Colonic mucosa (tissue), 4 donors: ENCODE measurements around the gene VPS26B. TPM values are rescaled to one million over a fixed set of nuclear protein-coding genes. Genes with fewer than 3 reads are reported as not detected.

Source experiments
- DNase-seq: peaks from one replicate; pipeline ENCODE4 v3.0.0-alpha.2; 2020
- H3K27ac ChIP-seq: fragments of 200-600 bp; one replicate; pipeline ENCODE4 v1.8.0; 2021
- H3K27me3 ChIP-seq: fragments of 200-600 bp; one replicate; pipeline ENCODE4 v1.8.0; 2021
- H3K36me3 ChIP-seq: fragments of 200-600 bp; one replicate; pipeline ENCODE4 v1.8.0; 2021
- H3K4me1 ChIP-seq: fragments of 200-600 bp; one replicate; pipeline ENCODE4 v1.8.0; 2021; ENCODE audit warnings: mild to moderate bottlenecking
- H3K4me3 ChIP-seq: fragments of 200-600 bp; one replicate; pipeline ENCODE4 v1.8.0; 2021
- H3K9ac ChIP-seq, 2 donors: one replicate each; pipeline ENCODE4 v1.7.0; 2013; ENCODE audit warnings: control low read depth in 2 of 2, low read depth in 2 of 2, low read length in 2 of 2
- H3K9me3 ChIP-seq: fragments of 200-600 bp; one replicate; pipeline ENCODE4 v1.8.0; 2021
- intact Hi-C: fragments of 100-400 bp; cut with DNase I; formaldehyde crosslinking; loops from one replicate; pipeline ENCODE4 v1.14.1; 2022
- total RNA-seq, 2 donors: library from RNA; stranded (reverse); fragmentation: NEBNext Ultra II Directional in 1 of 2; extraction: Animal tissue kit (Norgen Biotek cat#: 25700) in 1 of 2; gene quantifications; one replicate each; pipeline ENCODE4 v1.2.1, GENCODE V29; 2021
- TF ChIP-seq, protein P1 (sequence below): fragments of 200-600 bp; IDR thresholded peaks from one replicate; pipeline ENCODE4 v1.8.0; 2022; ENCODE audit warnings: antibody characterized with exemption, mild to moderate bottlenecking
- donor health status: healthy.
- donor health status: DM: no; HTN: no; CAD: no.
- donor health status: DM: no; HTN: no; CAD: no.

Gene VPS26B
- total RNA-seq, 2 donors from 2014 or later = 41.4 to 47.4 TPM

DNA sequence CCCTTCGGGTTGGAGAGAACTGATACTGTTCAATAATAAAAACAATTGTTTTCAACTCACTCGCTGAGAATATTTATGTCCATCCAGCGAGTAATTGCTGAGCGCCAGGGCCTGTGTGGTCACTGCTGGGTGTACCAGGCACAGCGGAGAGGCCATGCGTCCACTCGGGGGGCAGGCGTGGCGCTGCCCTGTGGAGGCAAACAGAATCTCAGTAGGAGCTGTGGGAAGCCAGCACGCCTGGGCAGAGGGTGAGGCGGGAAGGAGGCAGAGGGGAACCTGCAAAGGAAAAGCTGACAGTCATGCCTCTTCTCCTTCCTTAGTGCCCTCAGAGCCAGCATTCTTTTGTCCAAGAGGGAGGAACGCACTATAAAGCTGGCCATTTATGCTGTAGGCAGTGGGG lies 63.1 kb downstream of the VPS26B start:
- DNase-seq = no peak
- intact Hi-C loops = no loop called here

DNA sequence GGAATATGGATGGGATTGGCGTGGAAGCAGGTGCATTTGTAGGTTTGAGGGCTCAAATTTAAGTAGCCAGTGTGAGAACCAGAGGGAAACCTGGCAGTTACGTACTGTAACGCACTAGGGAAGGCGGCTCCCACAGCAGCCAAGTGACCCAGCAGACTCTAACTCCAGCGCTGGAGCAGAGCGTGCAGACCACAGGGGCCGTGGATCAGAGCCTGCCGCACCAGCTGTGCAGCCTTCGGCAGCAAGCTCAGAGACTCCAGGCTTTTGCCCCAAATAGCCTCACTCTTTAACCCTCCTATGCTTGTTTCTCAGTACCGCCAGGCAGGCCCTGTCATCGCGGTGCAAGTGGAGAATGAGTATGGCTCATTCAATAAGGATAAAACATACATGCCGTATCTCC lies 64.0 kb downstream of the VPS26B start:
- no peaks in the 10 kb centered on the region for H3K4me1 ChIP-seq
- H3K4me3 ChIP-seq = no peak overlapping the region
- no peaks in the 10 kb centered on the region for H3K27me3 ChIP-seq
- intact Hi-C loops = no loop called here
- no peak overlapping the region for H3K27ac ChIP-seq
- H3K9ac ChIP-seq = no peak overlapping the region
- DNase-seq = no peak
- TF ChIP-seq, protein P1, sequence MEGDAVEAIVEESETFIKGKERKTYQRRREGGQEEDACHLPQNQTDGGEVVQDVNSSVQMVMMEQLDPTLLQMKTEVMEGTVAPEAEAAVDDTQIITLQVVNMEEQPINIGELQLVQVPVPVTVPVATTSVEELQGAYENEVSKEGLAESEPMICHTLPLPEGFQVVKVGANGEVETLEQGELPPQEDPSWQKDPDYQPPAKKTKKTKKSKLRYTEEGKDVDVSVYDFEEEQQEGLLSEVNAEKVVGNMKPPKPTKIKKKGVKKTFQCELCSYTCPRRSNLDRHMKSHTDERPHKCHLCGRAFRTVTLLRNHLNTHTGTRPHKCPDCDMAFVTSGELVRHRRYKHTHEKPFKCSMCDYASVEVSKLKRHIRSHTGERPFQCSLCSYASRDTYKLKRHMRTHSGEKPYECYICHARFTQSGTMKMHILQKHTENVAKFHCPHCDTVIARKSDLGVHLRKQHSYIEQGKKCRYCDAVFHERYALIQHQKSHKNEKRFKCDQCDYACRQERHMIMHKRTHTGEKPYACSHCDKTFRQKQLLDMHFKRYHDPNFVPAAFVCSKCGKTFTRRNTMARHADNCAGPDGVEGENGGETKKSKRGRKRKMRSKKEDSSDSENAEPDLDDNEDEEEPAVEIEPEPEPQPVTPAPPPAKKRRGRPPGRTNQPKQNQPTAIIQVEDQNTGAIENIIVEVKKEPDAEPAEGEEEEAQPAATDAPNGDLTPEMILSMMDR = no peak
- H3K9me3 ChIP-seq = no peaks in the 10 kb centered on the region
- H3K36me3 ChIP-seq = no peaks in the 10 kb centered on the region

More for the DNA sequence above, 63.1 kb downstream of the VPS26B start:
- Histone ChIP-seq H3K27me3 (no peaks in the 10 kb centered on the region), H3K4me1 (no peaks in the 10 kb centered on the region), H3K4me3 (no peak overlapping the region), H3K9me3 (no peaks in the 10 kb centered on the region), H3K36me3 (no peaks in the 10 kb centered on the region), H3K9ac (no peak overlapping the region), H3K27ac (no peak overlapping the region)
- TF ChIP-seq, protein P1 = no peak

DNA sequence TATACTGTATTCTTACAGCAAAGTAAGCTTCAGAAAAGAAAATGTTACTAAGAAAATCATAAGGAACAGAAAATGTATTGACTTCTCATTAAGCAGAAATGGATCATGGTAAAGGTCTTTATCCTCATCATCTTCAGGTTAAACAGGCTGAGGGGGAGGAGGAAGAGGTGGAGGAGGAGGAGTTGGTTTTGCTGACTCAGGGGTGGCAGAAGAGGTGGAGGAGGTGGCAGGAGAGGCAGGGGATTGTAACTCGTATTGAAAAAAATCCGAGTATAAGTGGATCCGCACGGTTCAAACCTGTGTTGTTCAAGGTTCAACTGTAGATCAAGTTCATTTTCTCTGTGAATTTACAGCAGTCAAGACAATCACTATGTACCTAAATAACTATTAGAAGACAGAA lies 64.7 kb downstream of the VPS26B start:
- Histone ChIP-seq H3K27ac (no peak overlapping the region), H3K27me3 (no peaks in the 10 kb centered on the region), H3K4me1 (no peaks in the 10 kb centered on the region), H3K9ac (no peak overlapping the region), H3K36me3 (no peaks in the 10 kb centered on the region), H3K4me3 (no peak overlapping the region), H3K9me3 (no peaks in the 10 kb centered on the region)
- TF ChIP-seq, protein P1 = no peak
- intact Hi-C loops = no loop called here
- DNase-seq = no peak

DNA sequence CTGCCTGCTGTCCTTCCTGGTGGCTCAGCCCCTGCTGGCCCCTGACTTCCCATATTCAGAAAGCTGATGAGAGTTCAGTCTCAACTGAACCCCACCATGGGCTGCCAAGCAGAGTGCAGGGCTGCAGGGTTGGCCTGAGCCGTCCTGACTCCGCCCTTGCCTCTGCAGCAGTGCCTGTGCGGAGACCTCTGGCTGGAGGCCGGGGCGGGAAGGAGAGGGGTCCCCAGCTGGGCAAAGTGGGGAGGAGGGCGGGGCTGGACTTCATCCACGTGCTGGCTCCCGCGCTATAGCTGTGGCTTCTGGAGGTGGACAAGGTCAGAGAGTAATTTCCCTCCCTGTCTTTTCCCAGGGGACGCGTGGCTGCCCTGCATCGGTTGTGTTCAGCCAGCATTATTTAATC lies 65.3 kb downstream of the VPS26B start:
- H3K36me3 ChIP-seq = no peaks in the 10 kb centered on the region
- DNase-seq = no peak
- intact Hi-C loops = no loop called here
- H3K27me3 ChIP-seq = no peaks in the 10 kb centered on the region
- H3K9ac ChIP-seq = no peak overlapping the region
- no peaks in the 10 kb centered on the region for H3K9me3 ChIP-seq
- H3K4me3 ChIP-seq = no peak overlapping the region
- no peaks in the 10 kb centered on the region for H3K4me1 ChIP-seq
- no peak overlapping the region for H3K27ac ChIP-seq
- TF ChIP-seq, protein P1 = no peak

DNA sequence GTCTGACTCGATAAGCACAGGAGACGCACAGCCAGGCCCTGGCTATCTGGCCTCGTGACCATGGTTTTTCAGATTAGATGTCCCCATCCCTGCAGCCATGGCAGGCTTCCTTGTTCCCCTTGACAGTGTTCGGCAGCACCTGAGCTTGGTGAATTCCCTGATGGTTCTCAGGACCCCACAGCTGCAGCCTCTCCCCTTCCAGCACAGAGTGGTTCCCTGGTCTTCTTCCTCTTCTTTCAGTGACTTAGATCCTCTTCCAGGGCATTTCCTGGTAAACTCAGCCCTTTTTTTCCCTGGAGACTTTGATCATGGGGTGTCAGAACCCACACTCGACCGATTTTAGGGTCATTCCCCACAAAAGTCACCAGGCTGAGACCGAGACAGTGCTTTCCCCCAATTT lies 66.2 kb downstream of the VPS26B start:
- H3K4me1 ChIP-seq = no peaks in the 10 kb centered on the region
- no peak for DNase-seq
- H3K36me3 ChIP-seq = no peaks in the 10 kb centered on the region
- intact Hi-C loops = no loop called here
- H3K27ac ChIP-seq = no peak overlapping the region
- H3K9me3 ChIP-seq = no peaks in the 10 kb centered on the region
- no peak overlapping the region for H3K4me3 ChIP-seq
- H3K9ac ChIP-seq = no peak overlapping the region
- no peaks in the 10 kb centered on the region for H3K27me3 ChIP-seq
- TF ChIP-seq, protein P1 = no peak

DNA sequence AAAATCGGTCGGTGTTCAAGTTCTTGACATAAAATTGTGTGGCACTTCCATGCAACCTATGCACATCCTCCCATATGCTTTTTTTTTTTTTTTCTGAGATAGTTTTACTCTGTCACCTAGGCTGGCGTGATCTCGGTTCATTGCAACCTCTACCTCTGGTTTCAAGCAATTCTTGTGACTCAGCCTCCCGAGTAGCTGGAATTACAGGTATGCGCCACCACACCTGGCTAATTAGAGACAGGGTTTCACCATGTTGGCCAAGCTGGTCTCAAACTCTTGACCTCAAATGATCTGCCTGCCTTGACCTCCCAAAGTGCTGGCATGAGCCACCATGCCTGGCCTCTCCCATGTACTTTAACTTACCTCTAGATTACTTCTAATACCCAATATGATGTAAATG lies 66.7 kb downstream of the VPS26B start:
- Histone ChIP-seq H3K4me3 (no peak overlapping the region), H3K27ac (no peak overlapping the region), H3K36me3 (no peaks in the 10 kb centered on the region), H3K4me1 (no peaks in the 10 kb centered on the region), H3K27me3 (no peaks in the 10 kb centered on the region), H3K9ac (no peak overlapping the region), H3K9me3 (no peaks in the 10 kb centered on the region)
- TF ChIP-seq, protein P1 = no peak
- DNase-seq = no peak
- intact Hi-C loops = no loop called here
